SK-N-SH treated with all-trans-retinoic acid at 6 μM for 48 hours (cell line): ENCODE data around the gene UBAP1.
A peak's percentile ranks its signal among the peaks of the same experiment; 100 is the strongest.

Experiments
- ATAC-seq: fragments of 200-7000 bp; cut with Tn5 transposase; 3 replicates; pipeline ENCODE4 v1.9.1; 2020; ENCODE audit warnings: mild to moderate bottlenecking, moderate library complexity
- ARNTL ChIP-seq: fragments of 450-650 bp; formaldehyde crosslinking; IDR thresholded peaks from 2 replicates; pipeline ENCODE4 v1.5.0; 2020; ENCODE audit warnings: low read depth, mild to moderate bottlenecking, moderate library complexity, borderline replicate concordance
- CSDC2 ChIP-seq: fragments of 250-450 bp; sonication (Bioruptor Pico); IDR thresholded peaks from 2 replicates; pipeline ENCODE4 v1.5.0; 2020; ENCODE audit warnings: mild to moderate bottlenecking, moderate library complexity
- ESRRG ChIP-seq: fragments of 250-450 bp; sonication (Bioruptor Pico); IDR thresholded peaks from 2 replicates; pipeline ENCODE4 v1.6.1; 2021; ENCODE audit warnings: mild to moderate bottlenecking
- GLIS3 ChIP-seq: fragments of 250-450 bp; sonication (Bioruptor Pico); IDR thresholded peaks from 2 replicates; pipeline ENCODE4 v1.5.0; 2020; ENCODE audit warnings: mild to moderate bottlenecking, moderate library complexity
- ISL1 ChIP-seq: fragments of 250-450 bp; sonication (Bioruptor Pico); IDR thresholded peaks from 2 replicates; pipeline ENCODE4 v2.1.2; 2022; ENCODE audit warnings: mild to moderate bottlenecking, moderate library complexity
- OSR1 ChIP-seq: fragments of 250-450 bp; sonication (Bioruptor Pico); IDR thresholded peaks from 2 replicates; pipeline ENCODE4 v1.8.0; 2022; ENCODE audit warnings: moderate library complexity, mild to moderate bottlenecking, inconsistent platforms
- PPARA ChIP-seq: fragments of 250-450 bp; sonication (Bioruptor Pico); IDR thresholded peaks from 2 replicates; pipeline ENCODE4 v1.5.0; 2020; ENCODE audit warnings: mild to moderate bottlenecking, borderline replicate concordance
- RARB ChIP-seq: fragments of 250-450 bp; sonication (Bioruptor Pico); IDR thresholded peaks from 2 replicates; pipeline ENCODE4 v1.8.0; 2021; ENCODE audit warnings: mild to moderate bottlenecking, moderate library complexity
- SNAI2 ChIP-seq: fragments of 250-450 bp; sonication (Bioruptor Pico); IDR thresholded peaks from 2 replicates; pipeline ENCODE4 v1.5.0; 2020; ENCODE audit warnings: mild to moderate bottlenecking, moderate library complexity
- TCF4 ChIP-seq: fragments of 250-450 bp; sonication (Bioruptor Pico); IDR thresholded peaks from 2 replicates; pipeline ENCODE4 v1.8.0; 2021; ENCODE audit warnings: mild to moderate bottlenecking, moderate library complexity, borderline replicate concordance
- TOX ChIP-seq: fragments of 250-450 bp; sonication (Bioruptor Pico); IDR thresholded peaks from 2 replicates; pipeline ENCODE4 v1.8.0; 2021; ENCODE audit warnings: mild to moderate bottlenecking, moderate library complexity, borderline replicate concordance
- ZFP3 ChIP-seq: fragments of 250-450 bp; sonication (Bioruptor Pico); IDR thresholded peaks from 2 replicates; pipeline ENCODE4 v1.5.0; 2020; ENCODE audit warnings: mild to moderate bottlenecking, moderate library complexity
- ZNF70 ChIP-seq: fragments of 450-650 bp; formaldehyde crosslinking; IDR thresholded peaks from 2 replicates; pipeline ENCODE4 v1.5.0; 2020; ENCODE audit warnings: mild to moderate bottlenecking, moderate library complexity
- ZNF8 ChIP-seq: fragments of 450-650 bp; formaldehyde crosslinking; IDR thresholded peaks from 2 replicates; pipeline ENCODE4 v1.5.0; 2020; ENCODE audit warnings: mild to moderate bottlenecking, moderate library complexity
- TF ChIP-seq, protein P1 (sequence below): fragments of 250-450 bp; sonication (Bioruptor Pico); IDR thresholded peaks from 2 replicates; pipeline ENCODE4 v1.5.1; 2020; ENCODE audit warnings: low read depth, mild to moderate bottlenecking, moderate library complexity
- TF ChIP-seq, protein P2 (sequence below): fragments of 250-450 bp; sonication (Bioruptor Pico); IDR thresholded peaks from 2 replicates; pipeline ENCODE4 v1.8.0; 2021; ENCODE audit warnings: low read depth, mild to moderate bottlenecking, moderate library complexity, borderline replicate concordance
- TF ChIP-seq, protein P3 (sequence below): fragments of 250-450 bp; sonication (Bioruptor Pico); IDR thresholded peaks from 2 replicates; pipeline ENCODE4 v1.5.0; 2020; ENCODE audit warnings: mild to moderate bottlenecking, moderate library complexity
- TF ChIP-seq, protein P4 (sequence below): fragments of 250-450 bp; sonication (Bioruptor Pico); IDR thresholded peaks from 2 replicates; pipeline ENCODE4 v1.8.0; 2020; ENCODE audit warnings: mild to moderate bottlenecking, moderate library complexity, borderline replicate concordance
- TF ChIP-seq, protein P5 (sequence below): fragments of 250-450 bp; sonication (Bioruptor Pico); IDR thresholded peaks from 2 replicates; pipeline ENCODE4 v1.5.1; 2021; ENCODE audit warnings: mild to moderate bottlenecking, moderate library complexity

The UBAP1 gene

DNA sequence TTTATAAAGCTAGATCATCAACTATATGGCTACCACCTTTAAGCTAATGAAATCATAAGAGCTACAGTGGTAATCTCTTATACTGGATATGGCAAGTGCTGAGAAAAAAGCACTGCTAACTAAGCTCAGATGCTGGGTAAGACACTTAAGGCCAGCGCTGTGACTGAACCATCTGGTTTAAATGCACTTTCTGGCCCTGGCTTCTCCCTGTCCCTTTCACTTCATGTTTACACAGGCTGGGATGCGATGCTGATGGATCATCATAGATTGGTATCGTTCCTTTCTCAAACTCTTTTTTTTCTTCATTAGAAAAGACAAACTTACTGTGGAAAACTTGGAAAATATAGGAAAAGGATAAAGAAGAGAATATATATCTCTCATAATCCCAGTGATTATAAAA lies 97.9 kb downstream of the UBAP1 start:
- ATAC-seq: peak; percentile 82
- TF ChIP-seq SNAI2 (CRISPR knock-in tag): no peak
- no peak for TF ChIP-seq OSR1 (CRISPR knock-in tag)
- TF ChIP-seq, protein P1, sequence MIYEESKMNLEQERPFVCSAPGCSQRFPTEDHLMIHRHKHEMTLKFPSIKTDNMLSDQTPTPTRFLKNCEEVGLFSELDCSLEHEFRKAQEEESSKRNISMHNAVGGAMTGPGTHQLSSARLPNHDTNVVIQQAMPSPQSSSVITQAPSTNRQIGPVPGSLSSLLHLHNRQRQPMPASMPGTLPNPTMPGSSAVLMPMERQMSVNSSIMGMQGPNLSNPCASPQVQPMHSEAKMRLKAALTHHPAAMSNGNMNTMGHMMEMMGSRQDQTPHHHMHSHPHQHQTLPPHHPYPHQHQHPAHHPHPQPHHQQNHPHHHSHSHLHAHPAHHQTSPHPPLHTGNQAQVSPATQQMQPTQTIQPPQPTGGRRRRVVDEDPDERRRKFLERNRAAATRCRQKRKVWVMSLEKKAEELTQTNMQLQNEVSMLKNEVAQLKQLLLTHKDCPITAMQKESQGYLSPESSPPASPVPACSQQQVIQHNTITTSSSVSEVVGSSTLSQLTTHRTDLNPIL (CRISPR knock-in tag): peak; percentile 22; the same call in 1 of the 2 replicates
- no peak for TF ChIP-seq CSDC2
- no peak for TF ChIP-seq RARB
- TF ChIP-seq GLIS3 (CRISPR knock-in tag): no peak
- TF ChIP-seq, protein P2, sequence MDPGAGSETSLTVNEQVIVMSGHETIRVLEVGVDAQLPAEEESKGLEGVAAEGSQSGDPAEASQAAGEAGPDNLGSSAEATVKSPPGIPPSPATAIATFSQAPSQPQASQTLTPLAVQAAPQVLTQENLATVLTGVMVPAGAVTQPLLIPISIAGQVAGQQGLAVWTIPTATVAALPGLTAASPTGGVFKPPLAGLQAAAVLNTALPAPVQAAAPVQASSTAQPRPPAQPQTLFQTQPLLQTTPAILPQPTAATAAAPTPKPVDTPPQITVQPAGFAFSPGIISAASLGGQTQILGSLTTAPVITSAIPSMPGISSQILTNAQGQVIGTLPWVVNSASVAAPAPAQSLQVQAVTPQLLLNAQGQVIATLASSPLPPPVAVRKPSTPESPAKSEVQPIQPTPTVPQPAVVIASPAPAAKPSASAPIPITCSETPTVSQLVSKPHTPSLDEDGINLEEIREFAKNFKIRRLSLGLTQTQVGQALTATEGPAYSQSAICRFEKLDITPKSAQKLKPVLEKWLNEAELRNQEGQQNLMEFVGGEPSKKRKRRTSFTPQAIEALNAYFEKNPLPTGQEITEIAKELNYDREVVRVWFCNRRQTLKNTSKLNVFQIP (CRISPR knock-in tag): no peak
- TF ChIP-seq ARNTL (CRISPR knock-in tag): no peak
- TF ChIP-seq TCF4: peak; percentile 96
- TF ChIP-seq, protein P3, sequence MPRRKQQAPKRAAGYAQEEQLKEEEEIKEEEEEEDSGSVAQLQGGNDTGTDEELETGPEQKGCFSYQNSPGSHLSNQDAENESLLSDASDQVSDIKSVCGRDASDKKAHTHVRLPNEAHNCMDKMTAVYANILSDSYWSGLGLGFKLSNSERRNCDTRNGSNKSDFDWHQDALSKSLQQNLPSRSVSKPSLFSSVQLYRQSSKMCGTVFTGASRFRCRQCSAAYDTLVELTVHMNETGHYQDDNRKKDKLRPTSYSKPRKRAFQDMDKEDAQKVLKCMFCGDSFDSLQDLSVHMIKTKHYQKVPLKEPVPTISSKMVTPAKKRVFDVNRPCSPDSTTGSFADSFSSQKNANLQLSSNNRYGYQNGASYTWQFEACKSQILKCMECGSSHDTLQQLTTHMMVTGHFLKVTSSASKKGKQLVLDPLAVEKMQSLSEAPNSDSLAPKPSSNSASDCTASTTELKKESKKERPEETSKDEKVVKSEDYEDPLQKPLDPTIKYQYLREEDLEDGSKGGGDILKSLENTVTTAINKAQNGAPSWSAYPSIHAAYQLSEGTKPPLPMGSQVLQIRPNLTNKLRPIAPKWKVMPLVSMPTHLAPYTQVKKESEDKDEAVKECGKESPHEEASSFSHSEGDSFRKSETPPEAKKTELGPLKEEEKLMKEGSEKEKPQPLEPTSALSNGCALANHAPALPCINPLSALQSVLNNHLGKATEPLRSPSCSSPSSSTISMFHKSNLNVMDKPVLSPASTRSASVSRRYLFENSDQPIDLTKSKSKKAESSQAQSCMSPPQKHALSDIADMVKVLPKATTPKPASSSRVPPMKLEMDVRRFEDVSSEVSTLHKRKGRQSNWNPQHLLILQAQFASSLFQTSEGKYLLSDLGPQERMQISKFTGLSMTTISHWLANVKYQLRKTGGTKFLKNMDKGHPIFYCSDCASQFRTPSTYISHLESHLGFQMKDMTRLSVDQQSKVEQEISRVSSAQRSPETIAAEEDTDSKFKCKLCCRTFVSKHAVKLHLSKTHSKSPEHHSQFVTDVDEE (CRISPR knock-in tag): peak; percentile 79
- TF ChIP-seq ZNF8 (CRISPR knock-in tag): no peak
- peak; percentile 63; the same call in 1 of the 2 replicates for TF ChIP-seq ESRRG
- TF ChIP-seq, protein P4, sequence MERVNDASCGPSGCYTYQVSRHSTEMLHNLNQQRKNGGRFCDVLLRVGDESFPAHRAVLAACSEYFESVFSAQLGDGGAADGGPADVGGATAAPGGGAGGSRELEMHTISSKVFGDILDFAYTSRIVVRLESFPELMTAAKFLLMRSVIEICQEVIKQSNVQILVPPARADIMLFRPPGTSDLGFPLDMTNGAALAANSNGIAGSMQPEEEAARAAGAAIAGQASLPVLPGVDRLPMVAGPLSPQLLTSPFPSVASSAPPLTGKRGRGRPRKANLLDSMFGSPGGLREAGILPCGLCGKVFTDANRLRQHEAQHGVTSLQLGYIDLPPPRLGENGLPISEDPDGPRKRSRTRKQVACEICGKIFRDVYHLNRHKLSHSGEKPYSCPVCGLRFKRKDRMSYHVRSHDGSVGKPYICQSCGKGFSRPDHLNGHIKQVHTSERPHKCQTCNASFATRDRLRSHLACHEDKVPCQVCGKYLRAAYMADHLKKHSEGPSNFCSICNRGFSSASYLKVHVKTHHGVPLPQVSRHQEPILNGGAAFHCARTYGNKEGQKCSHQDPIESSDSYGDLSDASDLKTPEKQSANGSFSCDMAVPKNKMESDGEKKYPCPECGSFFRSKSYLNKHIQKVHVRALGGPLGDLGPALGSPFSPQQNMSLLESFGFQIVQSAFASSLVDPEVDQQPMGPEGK (CRISPR knock-in tag): no peak
- peak; percentile 77 for TF ChIP-seq ISL1 (CRISPR knock-in tag)
- TF ChIP-seq, protein P5, sequence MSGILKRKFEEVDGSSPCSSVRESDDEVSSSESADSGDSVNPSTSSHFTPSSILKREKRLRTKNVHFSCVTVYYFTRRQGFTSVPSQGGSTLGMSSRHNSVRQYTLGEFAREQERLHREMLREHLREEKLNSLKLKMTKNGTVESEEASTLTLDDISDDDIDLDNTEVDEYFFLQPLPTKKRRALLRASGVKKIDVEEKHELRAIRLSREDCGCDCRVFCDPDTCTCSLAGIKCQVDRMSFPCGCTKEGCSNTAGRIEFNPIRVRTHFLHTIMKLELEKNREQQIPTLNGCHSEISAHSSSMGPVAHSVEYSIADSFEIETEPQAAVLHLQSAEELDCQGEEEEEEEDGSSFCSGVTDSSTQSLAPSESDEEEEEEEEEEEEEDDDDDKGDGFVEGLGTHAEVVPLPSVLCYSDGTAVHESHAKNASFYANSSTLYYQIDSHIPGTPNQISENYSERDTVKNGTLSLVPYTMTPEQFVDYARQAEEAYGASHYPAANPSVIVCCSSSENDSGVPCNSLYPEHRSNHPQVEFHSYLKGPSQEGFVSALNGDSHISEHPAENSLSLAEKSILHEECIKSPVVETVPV: no peak
- TF ChIP-seq ZFP3: no peak

DNA sequence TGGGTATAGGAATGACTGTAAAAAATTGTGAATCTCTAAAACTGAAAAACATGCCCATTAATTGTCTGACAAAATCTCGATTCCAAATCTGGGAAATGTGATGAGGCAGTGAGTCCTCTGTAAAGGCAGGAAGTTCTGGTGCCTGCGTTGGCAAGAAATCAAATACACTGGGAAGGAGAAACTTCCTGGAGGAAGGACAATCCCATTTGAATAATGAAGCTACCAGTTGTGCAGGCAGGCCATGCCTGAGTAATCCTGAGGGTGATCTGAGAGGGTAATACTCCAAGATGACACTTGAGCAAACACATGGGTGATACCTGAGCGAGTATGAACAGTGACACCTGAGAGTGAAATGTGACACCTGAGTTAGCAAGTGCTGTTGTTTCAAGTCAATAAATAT lies 100.6 kb downstream of the UBAP1 start:
- ATAC-seq: no peak
- TF ChIP-seq ARNTL (CRISPR knock-in tag) (no peak), RARB (no peak), ZFP3 (no peak), ZNF70 (no peak), TOX (CRISPR knock-in tag) (no peak), ISL1 (CRISPR knock-in tag) (no peak), PPARA (CRISPR knock-in tag) (no peak)
- TF ChIP-seq, protein P5: no peak

DNA sequence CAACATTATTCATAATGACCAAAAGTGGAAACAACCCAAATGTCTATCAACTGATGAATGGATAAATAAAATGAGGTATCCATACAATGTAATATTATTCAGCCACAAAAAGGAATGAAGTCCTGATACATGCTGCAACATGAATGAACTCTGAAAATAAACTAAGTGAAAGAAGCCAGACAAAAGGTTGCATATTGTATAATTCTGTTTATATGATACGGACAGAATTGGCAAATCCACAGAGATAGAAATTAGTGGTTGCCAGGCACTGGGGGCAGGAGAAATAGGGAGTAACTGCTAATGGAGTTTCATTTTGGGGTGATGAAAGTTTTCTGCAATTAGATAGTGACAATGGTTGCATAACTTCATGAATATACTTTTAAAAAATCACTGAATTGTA lies 103.3 kb downstream of the UBAP1 start:
- TF ChIP-seq SNAI2 (CRISPR knock-in tag) (no peak), TOX (CRISPR knock-in tag) (no peak), ARNTL (CRISPR knock-in tag) (no peak), ZFP3 (no peak)
- TF ChIP-seq, protein P1 (CRISPR knock-in tag): no peak
- no peak for ATAC-seq
